Measurements from ENCODE around the gene CYBC1. TPM values are rescaled to one million over a fixed set of nuclear protein-coding genes. Genes with fewer than 3 reads are reported as not detected.
A peak's percentile ranks its signal among the peaks of the same experiment; 100 is the strongest.

CYBC1 gene
- polyA plus RNA-seq, 2 of the 4 experiments (the other 2 are of a cell fraction), result 81.8 to 86.5 TPM

DNA sequence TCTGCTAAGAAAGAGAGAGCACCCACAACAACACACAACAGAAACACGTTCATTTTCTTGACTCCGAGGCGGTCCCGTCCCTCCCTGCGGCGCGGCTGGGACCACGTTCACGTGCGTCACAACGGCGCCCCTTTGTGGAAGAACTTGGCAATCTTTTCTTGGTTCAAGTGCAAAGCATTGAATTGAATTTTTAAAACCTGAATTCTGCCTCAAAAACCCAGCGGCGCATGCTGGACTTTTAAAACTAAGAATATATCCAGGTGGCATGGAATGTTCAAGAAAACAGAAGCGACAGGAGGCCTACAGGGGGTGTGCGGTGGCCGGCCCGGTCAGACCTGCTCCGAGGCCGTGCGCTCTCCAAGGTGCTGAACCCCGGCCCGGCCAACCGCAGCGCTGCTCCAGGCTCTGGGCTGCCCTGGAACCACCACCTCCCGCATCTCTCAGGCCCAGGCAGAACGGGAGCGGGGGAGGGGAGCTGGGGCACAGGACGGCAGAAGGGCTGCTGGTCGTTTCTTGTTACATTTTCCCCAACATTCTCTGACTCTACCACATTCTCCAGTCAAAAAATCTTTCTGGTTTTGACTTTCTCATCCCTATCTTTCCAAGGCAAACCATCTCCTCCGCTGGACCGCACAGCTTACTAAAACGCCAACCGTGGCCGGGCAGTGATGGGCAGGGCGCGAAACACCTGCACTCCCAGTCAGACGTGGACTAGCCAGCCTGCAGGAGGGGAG is 35.8 kb downstream of the CYBC1 start (continued):
- TF ChIP-seq NPAS2 (CRISPR knock-in tag; IDR thresholded peaks at IDR 0.05; ENCODE audit: borderline replicate concordance) (no peak), ZSCAN20 (CRISPR knock-in tag; IDR thresholded peaks at IDR 0.05) (peak; percentile 74; the same call in 1 of the 2 replicates), EP300 (IDR thresholded peaks at IDR 0.05) (no peak), MAFK (IDR thresholded peaks at IDR 0.05; ENCODE audit: partially characterized antibody) (no peak), TP53 (CRISPR knock-in tag; IDR thresholded peaks at IDR 0.05) (peak; percentile 78; the same call in 1 of the 2 replicates), CBX2 (IDR thresholded peaks at IDR 0.05; ENCODE audit: borderline replicate concordance, low read depth) (no peak), RARB (CRISPR knock-in tag; IDR thresholded peaks at IDR 0.05) (no peak), HDAC2 (IDR thresholded peaks at IDR 0.05) (peak; percentile 81; the same call in 1 of the 2 replicates), JUNB (IDR thresholded peaks at IDR 0.05) (no peak), HMGXB4 (CRISPR knock-in tag; IDR thresholded peaks at IDR 0.05; ENCODE audit: borderline replicate concordance) (0 out of 2 replicates have a peak, but pooled peaks have one; percentile 17), POLR2AphosphoS2 (conservative IDR thresholded peaks at IDR 0.05; ENCODE audit: low read length) (no peak), E2F6 (IDR thresholded peaks at IDR 0.05; ENCODE audit: borderline replicate concordance, low read depth) (no peak), MAZ (IDR thresholded peaks at IDR 0.05; ENCODE audit: borderline replicate concordance, low read depth, low read length) (no peak), KDM5A (IDR thresholded peaks at IDR 0.05) (peak; percentile 87), HOXB5 (CRISPR knock-in tag; IDR thresholded peaks at IDR 0.05) (peak; percentile 78; the same call in 1 of the 2 replicates), JUN (IDR thresholded peaks at IDR 0.05) (no peak), CBX8 (IDR thresholded peaks at IDR 0.05) (no peak), RCOR1 (IDR thresholded peaks at IDR 0.05; ENCODE audit: low read depth, low read length) (no peak), MAX (IDR thresholded peaks at IDR 0.05) (peak; percentile 60; the same call in 1 of the 2 replicates), BHLHE40 (IDR thresholded peaks at IDR 0.05; ENCODE audit: low read depth, low read length) (peak; percentile 33; the same call in 1 of the 2 replicates), FOSL2 (IDR thresholded peaks at IDR 0.05) (no peak), FOSL2 (CRISPR knock-in tag; IDR thresholded peaks at IDR 0.05) (no peak; the same call in 1 of the 2 replicates)
- TF ChIP-seq, protein P1, sequence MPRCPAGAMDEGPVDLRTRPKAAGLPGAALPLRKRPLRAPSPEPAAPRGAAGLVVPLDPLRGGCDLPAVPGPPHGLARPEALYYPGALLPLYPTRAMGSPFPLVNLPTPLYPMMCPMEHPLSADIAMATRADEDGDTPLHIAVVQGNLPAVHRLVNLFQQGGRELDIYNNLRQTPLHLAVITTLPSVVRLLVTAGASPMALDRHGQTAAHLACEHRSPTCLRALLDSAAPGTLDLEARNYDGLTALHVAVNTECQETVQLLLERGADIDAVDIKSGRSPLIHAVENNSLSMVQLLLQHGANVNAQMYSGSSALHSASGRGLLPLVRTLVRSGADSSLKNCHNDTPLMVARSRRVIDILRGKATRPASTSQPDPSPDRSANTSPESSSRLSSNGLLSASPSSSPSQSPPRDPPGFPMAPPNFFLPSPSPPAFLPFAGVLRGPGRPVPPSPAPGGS (IDR thresholded peaks at IDR 0.05), result no peak
- TF ChIP-seq, protein P2, sequence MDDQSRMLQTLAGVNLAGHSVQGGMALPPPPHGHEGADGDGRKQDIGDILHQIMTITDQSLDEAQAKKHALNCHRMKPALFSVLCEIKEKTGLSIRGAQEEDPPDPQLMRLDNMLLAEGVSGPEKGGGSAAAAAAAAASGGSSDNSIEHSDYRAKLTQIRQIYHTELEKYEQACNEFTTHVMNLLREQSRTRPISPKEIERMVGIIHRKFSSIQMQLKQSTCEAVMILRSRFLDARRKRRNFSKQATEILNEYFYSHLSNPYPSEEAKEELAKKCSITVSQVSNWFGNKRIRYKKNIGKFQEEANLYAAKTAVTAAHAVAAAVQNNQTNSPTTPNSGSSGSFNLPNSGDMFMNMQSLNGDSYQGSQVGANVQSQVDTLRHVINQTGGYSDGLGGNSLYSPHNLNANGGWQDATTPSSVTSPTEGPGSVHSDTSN (IDR thresholded peaks at IDR 0.05), result no peak
